Gastroesophageal sphincter (tissue), 3 donors: ENCODE measurements around the gene CAMK2B.

Experiments used
- CTCF ChIP-seq, 4 experiments: fragments of 200-600 bp in 2 of 4; fragments of 450-650 bp in 2 of 4; sonication (generic) in 1 of 4; IDR thresholded peaks; one replicate each; pipeline ENCODE4 v1.5.1; 2017 to 2019; ENCODE audit warnings: antibody characterized with exemption in 4 of 4, mild to moderate bottlenecking in 2 of 4, moderate library complexity in 2 of 4
- EP300 ChIP-seq: sonication (generic); formaldehyde crosslinking; IDR thresholded peaks from one replicate; pipeline ENCODE4 v1.6.1; 2017; ENCODE audit warnings: antibody characterized with exemption, mild to moderate bottlenecking
- POLR2A ChIP-seq, 2 donors: fragments of 450-650 bp; IDR thresholded peaks; one replicate each; pipeline ENCODE4 v1.6.1; 2017; ENCODE audit warnings: antibody characterized with exemption in 2 of 2, mild to moderate bottlenecking in 2 of 2, moderate library complexity in 1 of 2
- POLR2AphosphoS5 ChIP-seq: sonication (generic); formaldehyde crosslinking; IDR thresholded peaks from one replicate; pipeline ENCODE4 v1.6.1; 2017; ENCODE audit warnings: antibody characterized with exemption

DNA sequence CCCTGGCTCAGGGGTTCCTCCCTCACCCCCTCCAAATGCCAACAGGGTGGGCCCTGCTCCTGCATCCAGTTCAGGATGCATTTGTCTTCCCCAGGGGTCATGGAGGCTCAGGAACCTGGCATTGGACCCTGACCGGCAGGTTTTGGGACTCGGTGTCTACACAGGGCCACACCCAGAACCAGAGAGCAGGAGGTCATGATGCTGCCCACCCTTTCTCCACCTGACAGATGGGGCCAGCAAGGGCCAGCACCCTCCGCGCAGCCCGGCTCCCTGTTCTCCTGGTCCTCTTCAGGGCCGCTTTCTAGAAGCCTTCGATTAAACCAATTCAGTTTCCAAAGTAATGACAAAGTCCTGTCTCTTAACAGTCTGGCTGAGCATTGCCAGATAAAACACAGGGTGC is 50.2 kb downstream of the CAMK2B start:
- no peak for TF ChIP-seq CTCF (IDR thresholded peaks at IDR 0.05)
- TF ChIP-seq EP300: no peak
- TF ChIP-seq POLR2A (IDR thresholded peaks at IDR 0.05): no peak
- TF ChIP-seq POLR2AphosphoS5: no peak
